ENCODE measurements around the gene ADAMTS18.

Gene ADAMTS18

GRCh38 chr16:77330332-77331042 lies 104.3 kb downstream of the ADAMTS18 start:
- no peak overlapping the region for H3K4me3 ChIP-seq (ENCODE audit: low read depth, low read length)

DNA sequence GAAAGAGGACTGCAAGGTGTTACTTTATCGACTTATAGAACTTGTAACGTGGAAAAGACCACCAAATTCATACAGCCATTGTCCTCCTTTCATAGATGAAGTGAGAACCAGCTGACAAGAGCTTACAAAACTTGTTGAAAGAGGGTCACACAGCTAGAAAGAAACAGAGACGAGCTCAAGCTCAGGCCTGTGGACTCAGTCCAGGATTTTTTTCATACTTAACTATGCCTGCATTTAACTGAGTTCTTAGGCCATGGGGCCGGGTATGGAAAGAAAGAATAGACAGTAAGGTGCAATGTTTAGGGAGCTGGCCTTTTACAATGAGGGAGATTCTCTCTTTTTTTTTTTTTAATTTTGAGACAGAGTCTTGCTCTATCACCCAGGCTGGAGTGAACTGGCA lies 106.1 kb downstream of the ADAMTS18 start:
- no peak overlapping the region for H3K4me3 ChIP-seq (ENCODE audit: low read depth, low read length)

GRCh38 chr16:77328274-77328673 lies 106.6 kb downstream of the ADAMTS18 start:
- no peak overlapping the region for H3K4me3 ChIP-seq (ENCODE audit: low read depth, low read length)

GRCh38 chr16:77327717-77328116 lies 107.1 kb downstream of the ADAMTS18 start:
- no peak overlapping the region for H3K4me3 ChIP-seq (ENCODE audit: low read depth, low read length)

- H3K4me3 ChIP-seq (ENCODE audit: low read depth, low read length), result no peak overlapping the region
These were observed 110.1 kb downstream of the ADAMTS18 start for GRCh38 chr16:77324729-77325128.

- no peak overlapping the region for H3K4me3 ChIP-seq (ENCODE audit: low read depth, low read length)
These were observed 111.1 kb downstream of the ADAMTS18 start for GRCh38 chr16:77323695-77324094.

DNA sequence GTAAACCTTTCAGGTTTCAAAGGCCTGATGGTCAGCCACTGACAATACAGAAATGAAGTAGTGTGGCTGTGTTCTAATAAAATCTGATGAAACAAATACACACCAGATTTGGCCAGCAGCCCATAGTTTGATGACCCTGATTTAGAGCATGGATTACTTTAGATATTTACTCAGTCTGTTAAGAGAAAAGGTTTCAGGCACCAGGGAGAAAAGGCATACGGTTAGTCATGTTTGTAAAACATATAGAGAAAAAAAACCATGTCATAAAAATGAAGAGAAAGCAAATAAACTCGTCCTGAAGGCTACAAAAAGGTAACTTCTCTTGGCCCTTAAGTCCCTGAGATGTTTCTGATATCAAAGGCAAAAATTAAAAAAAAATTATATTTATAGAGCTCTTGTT lies 112.1 kb downstream of the ADAMTS18 start:
- no peak overlapping the region for H3K4me3 ChIP-seq (ENCODE audit: low read depth, low read length)

- no peak overlapping the region for H3K4me3 ChIP-seq (ENCODE audit: low read depth, low read length)
These were observed 117.8 kb downstream of the ADAMTS18 start for GRCh38 chr16:77317059-77317458.

DNA sequence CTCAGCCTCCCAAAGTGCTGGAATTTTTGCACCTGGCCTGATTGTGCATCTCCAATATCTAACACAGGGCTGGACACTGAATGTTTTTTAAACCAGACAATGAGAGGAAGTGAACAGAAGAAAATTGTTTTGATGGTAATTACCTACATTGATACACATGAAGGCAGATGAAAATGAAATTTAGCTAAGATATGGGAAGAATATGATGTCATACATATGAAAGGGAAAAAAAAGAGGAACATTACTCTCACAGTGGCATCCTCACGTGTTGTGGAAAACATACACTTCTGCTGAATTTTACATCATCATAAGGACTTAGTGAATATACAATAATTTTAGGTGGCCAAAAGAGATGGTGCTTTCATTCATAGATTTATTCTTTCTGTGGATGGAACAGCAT lies 124.0 kb downstream of the ADAMTS18 start:
- no peak overlapping the region for H3K4me3 ChIP-seq (ENCODE audit: low read depth, low read length)

DNA sequence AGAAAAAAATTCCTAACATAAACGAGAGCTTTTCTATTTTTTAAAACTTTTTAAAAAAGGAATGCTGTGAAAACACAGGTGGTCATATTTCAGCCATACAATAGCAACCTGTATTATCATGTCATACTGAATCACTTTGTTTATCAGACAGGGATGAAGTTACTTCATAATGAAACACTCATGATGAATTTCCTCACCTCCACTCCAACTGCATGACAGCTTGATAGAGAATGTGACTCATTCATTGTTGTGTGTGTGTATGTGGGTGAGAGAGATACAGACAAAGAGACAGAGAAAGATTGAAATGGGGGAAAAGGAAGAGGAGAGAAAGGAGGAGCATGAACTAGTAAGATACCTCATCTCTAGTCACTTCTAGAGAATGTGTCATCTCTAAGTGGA lies 126.7 kb downstream of the ADAMTS18 start:
- H3K4me3 ChIP-seq (ENCODE audit: low read depth, low read length), result no peak overlapping the region

- H3K4me3 ChIP-seq (ENCODE audit: low read depth, low read length), result no peak overlapping the region
These were observed 127.2 kb downstream of the ADAMTS18 start for GRCh38 chr16:77307426-77308162.

DNA sequence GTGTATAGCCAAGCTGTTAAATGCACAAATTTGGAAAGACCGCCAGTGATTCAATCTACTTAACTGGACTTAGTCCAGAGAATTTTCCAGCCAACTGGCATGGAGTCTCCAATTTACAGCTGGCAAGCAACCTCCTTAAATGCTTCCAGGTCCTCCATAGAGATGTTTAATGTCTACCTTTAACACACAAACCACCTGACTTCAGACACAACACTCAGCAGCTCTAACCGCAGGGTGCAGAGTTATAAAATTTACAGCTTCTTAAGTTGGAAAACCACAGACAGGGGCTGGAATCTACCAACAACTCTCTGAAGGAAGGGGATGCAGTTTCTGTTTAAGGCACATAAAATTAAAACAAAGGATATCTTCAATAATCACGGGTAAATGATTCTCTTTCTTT lies 128.8 kb downstream of the ADAMTS18 start:
- H3K4me3 ChIP-seq (ENCODE audit: low read depth, low read length), result no peak overlapping the region

GRCh38 chr16:77304877-77305276 lies 130.0 kb downstream of the ADAMTS18 start:
- no peak overlapping the region for H3K4me3 ChIP-seq (ENCODE audit: low read depth, low read length)

- no peak overlapping the region for H3K4me3 ChIP-seq (ENCODE audit: low read depth, low read length)
These were observed 130.7 kb downstream of the ADAMTS18 start for GRCh38 chr16:77304134-77304533.

DNA sequence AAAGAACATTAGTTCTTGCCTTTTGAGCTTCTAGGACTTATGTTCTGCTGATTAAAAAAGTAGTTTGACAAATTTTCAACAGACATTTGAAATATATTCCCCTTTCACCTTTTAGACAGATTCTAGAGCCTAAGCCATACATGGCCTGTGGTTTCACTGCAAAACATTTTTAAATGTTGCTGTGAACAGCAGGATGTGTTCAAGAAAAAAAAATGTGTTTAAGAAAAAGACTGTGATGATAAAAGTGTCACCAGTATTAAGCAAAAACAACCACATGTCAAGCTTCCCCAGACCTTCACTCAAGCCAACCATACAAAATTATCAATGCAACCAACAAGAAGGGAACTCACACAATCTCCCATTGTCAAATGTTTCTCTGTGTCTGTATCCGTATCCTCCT lies 132.2 kb downstream of the ADAMTS18 start:
- H3K4me3 ChIP-seq (ENCODE audit: low read depth, low read length), result no peak overlapping the region

DNA sequence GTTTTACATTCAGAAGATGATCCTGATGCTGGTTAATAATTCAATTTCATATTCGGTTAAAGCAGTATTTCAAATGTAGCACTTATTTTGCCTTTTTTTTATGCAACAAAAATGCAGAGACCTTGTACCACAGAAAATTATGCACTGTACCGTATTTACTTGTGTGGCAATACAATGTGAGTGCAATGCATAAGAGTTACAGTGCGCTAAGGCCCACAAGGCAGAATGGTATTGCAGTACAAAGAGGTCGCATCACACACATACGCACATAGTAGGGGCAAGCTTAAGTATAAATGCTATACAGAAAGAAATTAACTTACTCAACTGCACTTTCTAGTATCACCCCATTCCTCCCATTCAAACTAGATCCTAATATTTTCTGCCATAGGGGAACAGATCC lies 132.6 kb downstream of the ADAMTS18 start:
- H3K4me3 ChIP-seq (ENCODE audit: low read depth, low read length), result no peak overlapping the region

GRCh38 chr16:77300256-77300655 lies 134.6 kb downstream of the ADAMTS18 start:
- H3K4me3 ChIP-seq (ENCODE audit: low read depth, low read length), result no peak overlapping the region

DNA sequence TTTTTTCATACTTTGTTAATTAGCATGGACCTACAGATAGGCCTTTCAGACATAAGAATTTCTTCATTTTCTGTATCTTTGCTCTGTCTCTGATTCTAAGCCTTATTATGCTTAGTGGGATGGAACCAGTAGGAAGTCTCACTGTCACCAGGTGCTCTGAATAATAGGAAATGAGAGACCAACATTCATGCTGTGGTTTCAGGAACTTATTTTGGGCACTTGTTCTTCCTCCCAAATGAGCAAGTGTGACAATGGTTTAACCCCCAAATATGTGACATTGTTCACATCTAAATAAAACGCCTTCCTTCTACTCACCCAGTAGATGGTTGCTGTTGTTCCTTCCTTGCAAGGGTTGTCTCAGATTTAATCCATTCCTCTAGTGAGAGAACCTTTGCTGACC lies 135.4 kb downstream of the ADAMTS18 start:
- no peak overlapping the region for H3K4me3 ChIP-seq (ENCODE audit: low read depth, low read length)

- no peak overlapping the region for H3K4me3 ChIP-seq (ENCODE audit: low read depth, low read length)
These were observed 136.1 kb downstream of the ADAMTS18 start for GRCh38 chr16:77298418-77299360.

- H3K4me3 ChIP-seq (ENCODE audit: low read depth, low read length), result no peak overlapping the region
These were observed 136.8 kb downstream of the ADAMTS18 start for GRCh38 chr16:77297996-77298395.

GRCh38 chr16:77295896-77296295 lies 138.9 kb downstream of the ADAMTS18 start:
- no peak overlapping the region for H3K4me3 ChIP-seq (ENCODE audit: low read depth, low read length)
